ENCODE data around the gene DAB2IP. TPM values are rescaled to one million over a fixed set of nuclear protein-coding genes. Genes with fewer than 3 reads are reported as not detected.
A peak's percentile ranks its signal among the peaks of the same experiment; 100 is the strongest.

DAB2IP gene
- total and polyA plus RNA-seq, 2 donors (not counting 1 experiment from before 2014, with no cell fraction given) = 14.6 to 16.5 TPM

DNA sequence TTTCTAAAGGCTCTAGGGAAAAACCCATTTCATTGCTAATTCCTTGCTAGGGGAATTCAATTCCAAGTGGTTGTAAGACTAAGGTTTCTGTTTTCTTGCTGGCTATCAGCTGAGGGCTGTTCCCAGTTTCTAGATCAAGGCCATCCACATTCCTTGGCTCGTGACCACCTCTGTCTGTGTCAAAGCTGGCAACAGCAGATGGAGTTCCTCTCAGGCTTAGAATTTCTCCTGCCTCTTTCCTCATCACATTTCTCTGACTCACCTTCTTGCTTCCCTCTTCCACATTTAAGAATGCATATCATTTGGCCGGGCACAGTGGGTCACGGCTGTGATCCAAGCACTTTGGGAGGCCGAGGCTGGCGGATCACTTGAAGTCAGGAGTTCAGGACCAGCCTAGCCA is 19.0 kb downstream of the DAB2IP start:
- Histone ChIP-seq H2AFZ (ENCODE audit: low read length) (no peak overlapping the region), H3K9ac (ENCODE audit: insufficient read depth, low read length) (no peak overlapping the region), H3K4me2 (ENCODE audit: extremely low read depth, insufficient read depth, low read length) (no peak overlapping the region), H3K27me3 (ENCODE audit: control insufficient read depth, insufficient read depth, low read length) (no peaks in the 10 kb centered on the region), H3K36me3 (ENCODE audit: control insufficient read depth, insufficient read depth, low read length) (no peaks in the 10 kb centered on the region), H3K79me2 (ENCODE audit: control insufficient read depth, insufficient read depth, low read length) (no peaks in the 10 kb centered on the region), H3K9me3 (ENCODE audit: control insufficient read depth, insufficient read depth, low read depth, low read length) (no peaks in the 10 kb centered on the region), H4K20me1 (ENCODE audit: control insufficient read depth, extremely low read depth, insufficient read depth, low read length) (no peaks in the 10 kb centered on the region), H3K4me3 (replicated peaks in 1 of 4; ENCODE audit: control extremely low read depth in 1 of 4, insufficient read depth in 1 of 4, low read depth in 3 of 4, low read length in 4 of 4) (no peak overlapping the region), H3K4me1 (ENCODE audit: control insufficient read depth, extremely low read depth, insufficient read depth, low read length) (peaks cover 9% of the 10 kb centered on the region), H3K27ac (ENCODE audit: insufficient read depth, low read length) (no peak overlapping the region)
- no peak for TF ChIP-seq EZH2 (IDR thresholded peaks at IDR 0.05; ENCODE audit: low read length, missing control alignments)
- peak; percentile 35 to 83 for DNase-seq (ENCODE audit: low read depth in 2 of 2)

DNA sequence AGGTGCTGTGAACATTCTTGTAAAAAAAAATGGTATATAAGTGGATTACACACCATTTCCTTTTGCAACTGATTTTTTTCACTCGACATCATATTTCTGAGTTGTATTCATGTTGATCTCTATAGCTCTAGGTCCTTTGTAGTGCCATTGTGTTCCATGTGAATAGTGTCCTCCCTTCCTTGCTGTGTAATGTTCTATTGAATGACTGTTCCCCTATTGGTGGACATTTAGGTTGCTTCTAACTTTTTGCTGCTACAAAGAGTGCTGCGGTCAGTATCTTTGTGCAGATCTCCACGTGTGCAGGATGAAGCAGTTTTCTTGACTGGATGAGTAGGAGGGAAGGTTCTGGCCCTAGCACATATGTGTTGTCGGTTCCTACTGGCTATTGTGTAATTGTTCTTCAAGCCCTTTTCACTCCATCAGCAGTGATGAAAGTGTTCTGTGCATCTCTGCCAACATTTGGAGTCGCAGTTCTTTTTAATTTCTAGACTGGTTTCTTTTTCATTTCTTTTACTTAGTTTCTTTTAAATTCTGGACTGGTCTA is 20.2 kb downstream of the DAB2IP start:
- H2AFZ ChIP-seq (ENCODE audit: low read length) = no peak overlapping the region
- no peaks in the 10 kb centered on the region for H3K36me3 ChIP-seq (ENCODE audit: control insufficient read depth, insufficient read depth, low read length)
- H4K20me1 ChIP-seq (ENCODE audit: control insufficient read depth, extremely low read depth, insufficient read depth, low read length) = no peaks in the 10 kb centered on the region
- H3K9me3 ChIP-seq (ENCODE audit: control insufficient read depth, insufficient read depth, low read depth, low read length) = no peaks in the 10 kb centered on the region
- no peak overlapping the region for H3K4me3 ChIP-seq (replicated peaks in 1 of 4; ENCODE audit: control extremely low read depth in 1 of 4, insufficient read depth in 1 of 4, low read depth in 3 of 4, low read length in 4 of 4)
- H3K27me3 ChIP-seq (ENCODE audit: control insufficient read depth, insufficient read depth, low read length) = no peaks in the 10 kb centered on the region
- DNase-seq (ENCODE audit: low read depth in 2 of 2) = peak; percentile 55 to 58
- H3K4me1 ChIP-seq (ENCODE audit: control insufficient read depth, extremely low read depth, insufficient read depth, low read length) = peaks cover 9% of the 10 kb centered on the region
- H3K27ac ChIP-seq (ENCODE audit: insufficient read depth, low read length) = no peak overlapping the region
- no peak overlapping the region for H3K4me2 ChIP-seq (ENCODE audit: extremely low read depth, insufficient read depth, low read length)
- H3K9ac ChIP-seq (ENCODE audit: insufficient read depth, low read length) = no peak overlapping the region
- no peaks in the 10 kb centered on the region for H3K79me2 ChIP-seq (ENCODE audit: control insufficient read depth, insufficient read depth, low read length)
- no peak for TF ChIP-seq EZH2 (IDR thresholded peaks at IDR 0.05; ENCODE audit: low read length, missing control alignments)
- TF ChIP-seq, protein P1, sequence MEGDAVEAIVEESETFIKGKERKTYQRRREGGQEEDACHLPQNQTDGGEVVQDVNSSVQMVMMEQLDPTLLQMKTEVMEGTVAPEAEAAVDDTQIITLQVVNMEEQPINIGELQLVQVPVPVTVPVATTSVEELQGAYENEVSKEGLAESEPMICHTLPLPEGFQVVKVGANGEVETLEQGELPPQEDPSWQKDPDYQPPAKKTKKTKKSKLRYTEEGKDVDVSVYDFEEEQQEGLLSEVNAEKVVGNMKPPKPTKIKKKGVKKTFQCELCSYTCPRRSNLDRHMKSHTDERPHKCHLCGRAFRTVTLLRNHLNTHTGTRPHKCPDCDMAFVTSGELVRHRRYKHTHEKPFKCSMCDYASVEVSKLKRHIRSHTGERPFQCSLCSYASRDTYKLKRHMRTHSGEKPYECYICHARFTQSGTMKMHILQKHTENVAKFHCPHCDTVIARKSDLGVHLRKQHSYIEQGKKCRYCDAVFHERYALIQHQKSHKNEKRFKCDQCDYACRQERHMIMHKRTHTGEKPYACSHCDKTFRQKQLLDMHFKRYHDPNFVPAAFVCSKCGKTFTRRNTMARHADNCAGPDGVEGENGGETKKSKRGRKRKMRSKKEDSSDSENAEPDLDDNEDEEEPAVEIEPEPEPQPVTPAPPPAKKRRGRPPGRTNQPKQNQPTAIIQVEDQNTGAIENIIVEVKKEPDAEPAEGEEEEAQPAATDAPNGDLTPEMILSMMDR (conservative IDR thresholded peaks at IDR 0.05 in 1 of 2, IDR thresholded peaks at IDR 0.05 in 1 of 2; ENCODE audit: low read depth in 1 of 2, low read length in 2 of 2) = no peak

GRCh38 chr9:121672213-121672612 is 20.8 kb downstream of the DAB2IP start:
- no peaks in the 10 kb centered on the region for H3K9me3 ChIP-seq (ENCODE audit: control insufficient read depth, insufficient read depth, low read depth, low read length)
- H3K4me1 ChIP-seq (ENCODE audit: control insufficient read depth, extremely low read depth, insufficient read depth, low read length) = peaks cover 9% of the 10 kb centered on the region
- no peaks in the 10 kb centered on the region for H3K36me3 ChIP-seq (ENCODE audit: control insufficient read depth, insufficient read depth, low read length)
- H2AFZ ChIP-seq (ENCODE audit: low read length) = no peak overlapping the region
- TF ChIP-seq, protein P1 (conservative IDR thresholded peaks at IDR 0.05 in 1 of 2, IDR thresholded peaks at IDR 0.05 in 1 of 2; ENCODE audit: low read depth in 1 of 2, low read length in 2 of 2) = no peak
- no peak for TF ChIP-seq EZH2 (IDR thresholded peaks at IDR 0.05; ENCODE audit: low read length, missing control alignments)
- DNase-seq (ENCODE audit: low read depth in 2 of 2) = no peak
- H3K27me3 ChIP-seq (ENCODE audit: control insufficient read depth, insufficient read depth, low read length) = no peaks in the 10 kb centered on the region
- no peak overlapping the region for H3K4me3 ChIP-seq (replicated peaks in 1 of 4; ENCODE audit: control extremely low read depth in 1 of 4, insufficient read depth in 1 of 4, low read depth in 3 of 4, low read length in 4 of 4)
- H3K4me2 ChIP-seq (ENCODE audit: extremely low read depth, insufficient read depth, low read length) = no peak overlapping the region
- no peak overlapping the region for H3K27ac ChIP-seq (ENCODE audit: insufficient read depth, low read length)
- no peaks in the 10 kb centered on the region for H4K20me1 ChIP-seq (ENCODE audit: control insufficient read depth, extremely low read depth, insufficient read depth, low read length)
- no peak overlapping the region for H3K9ac ChIP-seq (ENCODE audit: insufficient read depth, low read length)
- no peaks in the 10 kb centered on the region for H3K79me2 ChIP-seq (ENCODE audit: control insufficient read depth, insufficient read depth, low read length)
